ENCODE data around the gene CST1.
"Not testable (repeated sequence)": the region's sequence is repeated elsewhere in the genome, so short reads cannot be mapped to it uniquely, and the experiment has no call there.

DNA sequence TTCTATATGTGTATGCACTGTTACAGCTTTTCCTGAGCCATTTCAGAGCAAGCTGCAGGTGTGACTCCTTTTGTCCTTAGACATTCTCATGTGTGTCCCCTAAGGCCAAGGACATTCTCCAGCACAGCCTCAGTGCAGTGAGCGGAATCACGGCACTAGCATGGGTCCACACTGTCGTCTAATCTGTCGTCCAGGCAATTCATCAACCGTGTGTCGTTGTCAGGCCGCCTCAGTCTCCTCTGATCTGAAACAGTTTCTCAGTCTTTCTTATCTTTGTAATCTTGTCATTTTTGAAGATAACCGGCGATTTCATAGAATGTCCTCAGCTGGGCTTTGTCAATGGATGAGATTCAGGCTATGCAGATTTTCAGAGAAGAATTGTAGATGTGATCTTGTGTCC lies 31.4 kb downstream of the CST1 start:
- TF ChIP-seq, protein P1, sequence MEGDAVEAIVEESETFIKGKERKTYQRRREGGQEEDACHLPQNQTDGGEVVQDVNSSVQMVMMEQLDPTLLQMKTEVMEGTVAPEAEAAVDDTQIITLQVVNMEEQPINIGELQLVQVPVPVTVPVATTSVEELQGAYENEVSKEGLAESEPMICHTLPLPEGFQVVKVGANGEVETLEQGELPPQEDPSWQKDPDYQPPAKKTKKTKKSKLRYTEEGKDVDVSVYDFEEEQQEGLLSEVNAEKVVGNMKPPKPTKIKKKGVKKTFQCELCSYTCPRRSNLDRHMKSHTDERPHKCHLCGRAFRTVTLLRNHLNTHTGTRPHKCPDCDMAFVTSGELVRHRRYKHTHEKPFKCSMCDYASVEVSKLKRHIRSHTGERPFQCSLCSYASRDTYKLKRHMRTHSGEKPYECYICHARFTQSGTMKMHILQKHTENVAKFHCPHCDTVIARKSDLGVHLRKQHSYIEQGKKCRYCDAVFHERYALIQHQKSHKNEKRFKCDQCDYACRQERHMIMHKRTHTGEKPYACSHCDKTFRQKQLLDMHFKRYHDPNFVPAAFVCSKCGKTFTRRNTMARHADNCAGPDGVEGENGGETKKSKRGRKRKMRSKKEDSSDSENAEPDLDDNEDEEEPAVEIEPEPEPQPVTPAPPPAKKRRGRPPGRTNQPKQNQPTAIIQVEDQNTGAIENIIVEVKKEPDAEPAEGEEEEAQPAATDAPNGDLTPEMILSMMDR (IDR thresholded peaks at IDR 0.05), result not testable (repeated sequence)
- TF ChIP-seq EZH2phosphoT487 (IDR thresholded peaks at IDR 0.05), result not testable (repeated sequence)
